ENCODE measurements around the gene PSMA3. TPM values are rescaled to one million over a fixed set of nuclear protein-coding genes. Genes with fewer than 3 reads are reported as not detected.

Gene PSMA3
- total and polyA plus RNA-seq, 5 donors from 2014 or later = 137 to 218 (median 189) TPM

DNA sequence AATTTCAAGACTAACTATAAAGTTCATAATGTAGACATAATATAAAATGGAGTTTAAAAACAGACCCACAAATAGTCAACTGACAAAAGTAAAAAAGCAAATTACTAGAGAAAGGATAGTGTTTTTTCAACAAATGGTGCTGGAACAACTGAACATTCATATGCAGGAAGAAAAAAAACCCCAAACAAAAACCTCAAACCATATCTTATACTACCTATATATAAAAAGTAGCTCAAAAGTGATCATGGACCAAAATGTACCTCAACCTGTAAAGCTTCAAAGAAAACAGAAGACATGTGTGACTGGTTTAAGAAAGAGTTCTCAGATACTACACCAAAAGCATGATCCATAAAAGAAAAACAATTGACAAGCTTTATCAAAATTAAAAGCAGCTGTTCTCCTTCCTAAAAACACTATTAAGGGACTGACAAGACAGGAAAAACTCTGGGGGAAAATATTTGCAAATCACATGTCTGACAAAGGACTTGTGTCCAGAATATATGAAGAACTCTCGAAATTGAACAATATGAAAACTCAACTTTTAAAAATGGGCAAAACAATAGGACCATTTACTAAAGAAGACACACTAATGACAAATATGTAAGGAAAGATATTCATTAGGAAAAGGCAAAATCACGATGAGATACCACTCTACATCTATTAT, 31.0 kb downstream of the PSMA3 start:
- Mint-ChIP-seq H3K9me3 (no peaks in the 10 kb centered on the region), H3K27me3 (no peaks in the 10 kb centered on the region), H3K27ac (peak overlapping the region; percentile 26 to 83 (median 69)), H3K4me1 (peaks cover 16 to 72% (median 53%) of the 10 kb centered on the region in 4 donors), H3K4me3 (peak overlapping the region; percentile 18 to 77 (median 59)), H3K36me3 (peaks cover 17% of the 10 kb centered on the region)
- Histone ChIP-seq H3K9me3 (ENCODE audit: control insufficient read depth in 2 of 2, low read length in 2 of 2) (no peaks in the 10 kb centered on the region), H3K36me3 (ENCODE audit: control insufficient read depth, insufficient read depth, low read length) (peaks cover 46% of the 10 kb centered on the region), H3K4me1 (ENCODE audit: control insufficient read depth, insufficient read depth, low read length, poor library complexity, severe bottlenecking) (peaks cover 42% of the 10 kb centered on the region), H3K27ac (ENCODE audit: insufficient read depth, low read length, poor library complexity, severe bottlenecking) (peak overlapping the region; percentile 53), H3K27me3 (ENCODE audit: control insufficient read depth, insufficient read depth, low read length) (no peaks in the 10 kb centered on the region), H3K4me3 (ENCODE audit: low read depth, low read length) (peak overlapping the region; percentile 56)
- DNase-seq (no peak), ATAC-seq (ENCODE audit: low read depth in 2 of 2) (no peak)

DNA sequence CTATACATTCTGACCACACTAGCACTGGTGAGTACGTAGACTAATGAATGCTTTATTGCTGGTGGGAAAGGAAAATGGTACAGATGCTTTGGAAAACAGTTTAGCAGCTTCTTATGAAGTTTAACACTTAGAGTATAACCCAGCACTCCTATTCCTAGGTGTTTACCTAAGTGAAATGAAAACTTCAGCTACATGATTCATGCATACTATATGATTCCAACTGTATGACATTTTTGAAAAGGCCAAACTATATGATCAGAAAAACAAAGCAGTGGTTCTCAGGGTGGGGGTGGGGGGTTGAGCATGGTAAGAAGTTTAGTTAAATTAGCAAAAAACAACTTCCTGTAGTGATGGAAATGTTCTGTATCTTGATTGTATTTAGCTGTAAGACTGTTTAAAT, 31.6 kb downstream of the PSMA3 start:
- no peak for ATAC-seq (ENCODE audit: low read depth in 2 of 2)
- H3K4me1 Mint-ChIP-seq = peaks cover 21 to 73% (median 58%) of the 10 kb centered on the region in 4 donors
- Histone ChIP-seq H3K9me3 (ENCODE audit: control insufficient read depth in 2 of 2, low read length in 2 of 2) (no peaks in the 10 kb centered on the region), H3K27me3 (ENCODE audit: control insufficient read depth, insufficient read depth, low read length) (no peaks in the 10 kb centered on the region), H3K36me3 (ENCODE audit: control insufficient read depth, insufficient read depth, low read length) (peaks cover 41% of the 10 kb centered on the region), H3K4me3 (ENCODE audit: low read depth, low read length) (peak overlapping the region; percentile 56), H3K27ac (ENCODE audit: insufficient read depth, low read length, poor library complexity, severe bottlenecking) (peak overlapping the region; percentile 53), H3K4me1 (ENCODE audit: control insufficient read depth, insufficient read depth, low read length, poor library complexity, severe bottlenecking) (peaks cover 48% of the 10 kb centered on the region)
- no peaks in the 10 kb centered on the region for H3K27me3 Mint-ChIP-seq
- peak overlapping the region in 2 of 3 donors; percentile 16 to 69 for H3K27ac Mint-ChIP-seq
- no peaks in the 10 kb centered on the region for H3K9me3 Mint-ChIP-seq
- H3K4me3 Mint-ChIP-seq = peak overlapping the region in 2 of 4 donors; percentile 18 to 54
- peak in 1 of 3 donors; percentile 21 for DNase-seq
- H3K36me3 Mint-ChIP-seq = peaks cover 18% of the 10 kb centered on the region

DNA sequence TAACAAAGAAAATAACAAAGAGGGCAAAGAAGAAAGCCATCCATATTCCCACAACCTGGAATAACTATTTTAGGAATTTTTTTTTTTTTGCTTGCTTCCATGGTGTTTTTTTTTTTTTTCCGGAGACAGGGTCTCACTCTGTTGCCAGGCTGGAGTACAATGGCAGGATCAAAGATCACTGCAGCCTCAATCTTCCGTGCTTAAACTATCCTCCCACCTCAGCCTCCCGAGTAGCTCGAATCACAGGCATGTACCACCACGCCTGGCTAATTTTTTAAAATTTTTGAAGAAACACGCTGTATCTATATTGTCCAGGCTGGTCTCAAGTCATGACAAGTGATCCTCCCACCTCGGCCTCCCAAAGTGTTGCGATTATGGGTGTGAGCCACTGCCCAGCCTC, 33.5 kb downstream of the PSMA3 start:
- peaks cover 28% of the 10 kb centered on the region for H3K36me3 Mint-ChIP-seq
- Histone ChIP-seq H3K27me3 (ENCODE audit: control insufficient read depth, insufficient read depth, low read length) (no peaks in the 10 kb centered on the region), H3K9me3 (ENCODE audit: control insufficient read depth in 2 of 2, low read length in 2 of 2) (no peaks in the 10 kb centered on the region), H3K4me3 (ENCODE audit: low read depth, low read length) (no peak overlapping the region), H3K27ac (ENCODE audit: insufficient read depth, low read length, poor library complexity, severe bottlenecking) (no peak overlapping the region), H3K36me3 (ENCODE audit: control insufficient read depth, insufficient read depth, low read length) (peaks cover 28% of the 10 kb centered on the region), H3K4me1 (ENCODE audit: control insufficient read depth, insufficient read depth, low read length, poor library complexity, severe bottlenecking) (peaks cover 59% of the 10 kb centered on the region)
- no peak for ATAC-seq (ENCODE audit: low read depth in 2 of 2)
- DNase-seq = no peak
- H3K4me3 Mint-ChIP-seq = peak overlapping the region in 1 of 4 donors; percentile 84
- peak overlapping the region; percentile 42 to 74 (median 47) for H3K27ac Mint-ChIP-seq
- no peaks in the 10 kb centered on the region for H3K27me3 Mint-ChIP-seq
- no peaks in the 10 kb centered on the region for H3K9me3 Mint-ChIP-seq
- H3K4me1 Mint-ChIP-seq = peaks cover 27 to 86% (median 66%) of the 10 kb centered on the region in 4 donors

DNA sequence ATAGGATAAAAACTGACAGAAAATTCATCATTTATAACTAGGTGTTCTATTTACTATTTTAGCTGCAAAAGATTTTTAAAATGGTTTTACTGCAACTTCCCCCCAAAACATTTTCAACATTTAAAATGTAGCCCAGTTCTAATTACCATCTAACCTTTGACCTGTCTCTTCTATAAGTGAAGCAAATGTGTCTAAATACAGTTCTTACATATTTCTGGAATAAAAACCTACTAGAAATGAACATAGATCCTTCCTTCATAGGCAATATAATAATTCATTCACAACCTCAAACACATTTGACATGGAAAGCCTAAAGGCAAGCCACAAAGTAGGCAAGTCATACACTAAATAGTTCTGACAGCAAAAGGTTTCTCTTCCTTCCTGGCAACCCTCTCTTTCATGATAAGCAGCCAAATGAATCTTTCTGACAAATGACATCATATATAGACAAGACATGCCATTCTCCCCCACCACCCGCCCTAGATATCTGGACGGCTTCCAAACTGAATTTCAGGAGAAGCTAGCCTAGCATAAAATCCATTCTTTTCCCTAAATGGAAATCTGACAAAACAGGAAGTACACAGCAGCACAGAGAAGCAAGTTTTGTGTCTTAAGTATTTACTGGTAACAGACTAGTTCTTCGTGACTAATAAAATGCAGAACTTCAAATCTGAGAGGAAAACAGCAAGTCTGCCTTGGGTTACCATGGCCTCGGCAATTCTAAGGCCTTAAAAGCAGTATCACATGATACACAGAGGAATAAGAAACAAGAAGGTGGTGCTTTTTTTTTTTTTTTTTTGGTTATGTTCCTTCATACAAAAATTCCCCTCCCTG, 36.5 kb downstream of the PSMA3 start:
- peak in 2 of 3 donors; percentile 44 to 54 for DNase-seq
- H3K4me3 Mint-ChIP-seq = peak overlapping the region; percentile 22 to 75 (median 41)
- peak; percentile 84 for ATAC-seq (ENCODE audit: low read depth in 2 of 2)
- H3K27me3 Mint-ChIP-seq = no peaks in the 10 kb centered on the region
- no peaks in the 10 kb centered on the region for H3K9me3 ChIP-seq (ENCODE audit: control insufficient read depth in 2 of 2, low read length in 2 of 2)
- peaks cover 52% of the 10 kb centered on the region for H3K36me3 ChIP-seq (ENCODE audit: control insufficient read depth, insufficient read depth, low read length)
- no peaks in the 10 kb centered on the region for H3K27me3 ChIP-seq (ENCODE audit: control insufficient read depth, insufficient read depth, low read length)
- H3K9me3 Mint-ChIP-seq = no peaks in the 10 kb centered on the region
- H3K4me3 ChIP-seq (ENCODE audit: low read depth, low read length) = peak overlapping the region; percentile 55
- H3K27ac Mint-ChIP-seq = peak overlapping the region; percentile 87 to 96 (median 89)
- peaks cover 45% of the 10 kb centered on the region for H3K36me3 Mint-ChIP-seq
- H3K4me1 Mint-ChIP-seq = peaks cover 30 to 81% (median 57%) of the 10 kb centered on the region in 4 donors
- peak overlapping the region; percentile 80 for H3K27ac ChIP-seq (ENCODE audit: insufficient read depth, low read length, poor library complexity, severe bottlenecking)
- H3K4me1 ChIP-seq (ENCODE audit: control insufficient read depth, insufficient read depth, low read length, poor library complexity, severe bottlenecking) = peaks cover 37% of the 10 kb centered on the region

DNA sequence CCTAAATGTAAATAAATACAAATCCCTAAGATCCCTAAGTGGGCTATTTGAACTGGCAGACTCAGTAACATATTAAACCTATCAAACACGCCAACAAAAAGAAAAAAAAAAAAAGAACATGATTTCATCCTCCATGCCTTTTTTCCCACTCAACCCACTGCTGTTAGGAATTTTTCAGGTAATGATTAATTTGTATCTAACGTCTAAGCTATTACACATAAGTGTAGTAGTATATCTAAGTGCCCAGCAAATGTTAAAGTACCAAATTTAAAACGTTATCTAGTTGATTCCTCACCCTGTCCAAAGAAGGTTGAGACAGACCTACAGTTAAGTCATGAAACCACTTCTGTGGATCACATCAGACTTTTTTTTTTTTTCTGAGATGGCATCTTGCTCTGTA, 37.3 kb downstream of the PSMA3 start:
- DNase-seq = no peak
- peak overlapping the region; percentile 87 to 96 (median 89) for H3K27ac Mint-ChIP-seq
- H3K36me3 Mint-ChIP-seq = peaks cover 45% of the 10 kb centered on the region

DNA sequence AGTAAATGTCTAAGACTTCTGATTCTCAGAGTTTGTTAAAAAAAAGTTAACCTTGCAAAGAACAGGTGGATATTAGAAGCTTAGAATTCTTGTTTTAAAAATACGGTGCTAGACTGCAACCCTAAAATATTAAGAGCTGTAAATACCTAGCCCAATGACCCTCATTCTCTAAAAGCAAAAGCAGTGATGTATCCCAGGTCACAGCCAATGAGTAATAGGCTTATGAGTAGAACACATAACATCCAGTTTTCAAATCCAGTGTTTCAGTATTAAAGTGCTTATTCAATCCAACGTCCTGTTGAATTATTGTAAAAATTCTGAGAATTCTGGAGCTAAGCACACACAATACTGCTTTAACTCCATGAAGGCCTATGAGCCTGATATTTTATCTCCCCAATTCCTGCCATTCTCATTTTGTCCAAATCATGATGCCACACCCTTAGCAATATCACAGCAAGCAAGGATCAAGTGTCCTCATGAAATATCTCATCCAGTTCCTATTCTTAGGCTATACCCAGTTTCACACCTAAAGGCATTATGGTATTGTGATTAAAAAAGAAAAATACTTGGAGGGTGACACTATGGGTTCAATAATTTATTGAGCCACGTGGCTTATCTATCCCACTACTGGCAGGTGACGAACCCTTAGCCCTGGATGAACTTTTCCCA, 38.4 kb downstream of the PSMA3 start:
- peaks cover 35 to 75% (median 54%) of the 10 kb centered on the region in 4 donors for H3K4me1 Mint-ChIP-seq
- H3K27me3 Mint-ChIP-seq = no peaks in the 10 kb centered on the region
- H3K36me3 Mint-ChIP-seq = peaks cover 55% of the 10 kb centered on the region
- H3K4me3 ChIP-seq (ENCODE audit: low read depth, low read length) = no peak overlapping the region
- peaks cover 25% of the 10 kb centered on the region for H3K4me1 ChIP-seq (ENCODE audit: control insufficient read depth, insufficient read depth, low read length, poor library complexity, severe bottlenecking)
- H3K27me3 ChIP-seq (ENCODE audit: control insufficient read depth, insufficient read depth, low read length) = no peaks in the 10 kb centered on the region
- no peaks in the 10 kb centered on the region for H3K9me3 ChIP-seq (ENCODE audit: control insufficient read depth in 2 of 2, low read length in 2 of 2)
- H3K27ac Mint-ChIP-seq = peak overlapping the region; percentile 7 to 87 (median 52)
- H3K4me3 Mint-ChIP-seq = no peak overlapping the region
- DNase-seq (no peak), ATAC-seq (ENCODE audit: low read depth in 2 of 2) (no peak)
- no peaks in the 10 kb centered on the region for H3K9me3 Mint-ChIP-seq
- H3K36me3 ChIP-seq (ENCODE audit: control insufficient read depth, insufficient read depth, low read length) = peaks cover 63% of the 10 kb centered on the region
- H3K27ac ChIP-seq (ENCODE audit: insufficient read depth, low read length, poor library complexity, severe bottlenecking) = peak overlapping the region; percentile 80

More for the DNA sequence above, 37.3 kb downstream of the PSMA3 start:
- Mint-ChIP-seq H3K9me3 (no peaks in the 10 kb centered on the region), H3K4me3 (peak overlapping the region in 2 of 4 donors; percentile 53 to 75), H3K27me3 (no peaks in the 10 kb centered on the region), H3K4me1 (peaks cover 30 to 74% (median 51%) of the 10 kb centered on the region in 4 donors)
- ATAC-seq (ENCODE audit: low read depth in 2 of 2) = no peak
- H3K36me3 ChIP-seq (ENCODE audit: control insufficient read depth, insufficient read depth, low read length) = peaks cover 59% of the 10 kb centered on the region
- peak overlapping the region; percentile 80 for H3K27ac ChIP-seq (ENCODE audit: insufficient read depth, low read length, poor library complexity, severe bottlenecking)
- H3K4me3 ChIP-seq (ENCODE audit: low read depth, low read length) = peak overlapping the region; percentile 55
- peaks cover 29% of the 10 kb centered on the region for H3K4me1 ChIP-seq (ENCODE audit: control insufficient read depth, insufficient read depth, low read length, poor library complexity, severe bottlenecking)
- H3K27me3 ChIP-seq (ENCODE audit: control insufficient read depth, insufficient read depth, low read length) = no peaks in the 10 kb centered on the region
- no peaks in the 10 kb centered on the region for H3K9me3 ChIP-seq (ENCODE audit: control insufficient read depth in 2 of 2, low read length in 2 of 2)

DNA sequence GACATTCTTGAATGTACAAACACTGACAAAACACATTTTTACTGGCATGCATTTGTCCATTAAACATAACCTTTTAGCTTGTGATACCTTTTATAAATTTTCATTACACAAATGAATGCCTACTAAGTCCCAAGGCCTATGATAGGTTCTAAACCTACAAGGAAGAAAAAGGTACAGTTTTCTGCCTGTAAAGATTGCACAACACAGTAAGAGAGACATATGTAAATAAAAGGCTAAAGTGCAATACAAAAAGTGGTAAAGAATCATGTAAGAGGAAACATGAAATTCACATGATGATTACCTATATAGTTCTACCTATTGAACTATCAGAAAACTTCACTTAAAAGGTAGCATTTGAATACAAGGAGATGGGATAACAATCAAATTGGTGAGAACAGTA, 39.1 kb downstream of the PSMA3 start:
- Histone ChIP-seq H3K4me1 (ENCODE audit: control insufficient read depth, insufficient read depth, low read length, poor library complexity, severe bottlenecking) (peaks cover 23% of the 10 kb centered on the region), H3K36me3 (ENCODE audit: control insufficient read depth, insufficient read depth, low read length) (peaks cover 63% of the 10 kb centered on the region)

More for the DNA sequence above, 39.1 kb downstream of the PSMA3 start:
- Histone ChIP-seq H3K27ac (ENCODE audit: insufficient read depth, low read length, poor library complexity, severe bottlenecking) (no peak overlapping the region), H3K4me3 (ENCODE audit: low read depth, low read length) (no peak overlapping the region), H3K9me3 (ENCODE audit: control insufficient read depth in 2 of 2, low read length in 2 of 2) (no peaks in the 10 kb centered on the region), H3K27me3 (ENCODE audit: control insufficient read depth, insufficient read depth, low read length) (no peaks in the 10 kb centered on the region)
- ATAC-seq (ENCODE audit: low read depth in 2 of 2) (no peak), DNase-seq (no peak)
- Mint-ChIP-seq H3K4me1 (peaks cover 42 to 79% (median 55%) of the 10 kb centered on the region in 4 donors), H3K27ac (no peak overlapping the region), H3K27me3 (no peaks in the 10 kb centered on the region), H3K36me3 (peaks cover 62% of the 10 kb centered on the region), H3K9me3 (no peaks in the 10 kb centered on the region), H3K4me3 (no peak overlapping the region)

Measured in CD4-positive, CD25-positive, alpha-beta regulatory T cell (primary cell).